Stimulated activated CD4-positive, alpha-beta T cell treated with anti-CD3 and anti-CD28 coated beads, Interleukin-1b, Interleukin-23, amount 100 ng/mL, for 48 hours (primary cell): ENCODE results near the gene WARS2.

Experiments
- DNase-seq: peaks from one replicate; pipeline ENCODE4 v3.0.0-alpha.2; 2020

Gene WARS2

GRCh38 chr1:118995312-118996016 lies 145.0 kb downstream of the WARS2 start:
- no peak for DNase-seq

- no peak for DNase-seq
Observed at GRCh38 chr1:118993700-118994026, 146.8 kb downstream of the WARS2 start.

- no peak for DNase-seq
Observed at GRCh38 chr1:118992868-118993699, 147.4 kb downstream of the WARS2 start.

GRCh38 chr1:118992237-118992825 lies 148.1 kb downstream of the WARS2 start:
- no peak for DNase-seq

GRCh38 chr1:118991448-118991847 lies 149.0 kb downstream of the WARS2 start:
- DNase-seq: no peak

- no peak for DNase-seq
Observed at GRCh38 chr1:118990513-118991152, 149.8 kb downstream of the WARS2 start.

- DNase-seq: no peak
Observed at GRCh38 chr1:118989878-118990378, 150.5 kb downstream of the WARS2 start.

GRCh38 chr1:118989006-118989815 lies 151.2 kb downstream of the WARS2 start:
- DNase-seq: no peak

GRCh38 chr1:118988186-118989005 lies 152.1 kb downstream of the WARS2 start, which contains the start of gene TBX15:
TSS of gene TBX15 (minus strand) at chr1:118988343. CDS start at chr1:118987795, 548 bp downstream.
- no peak for DNase-seq

- no peak for DNase-seq
Observed at GRCh38 chr1:118987468-118988185, 152.8 kb downstream of the WARS2 start.

- no peak for DNase-seq
Observed at GRCh38 chr1:118986555-118987467, 153.6 kb downstream of the WARS2 start.

GRCh38 chr1:118985640-118986554 lies 154.6 kb downstream of the WARS2 start:
- DNase-seq: no peak

GRCh38 chr1:118984722-118985639 lies 155.5 kb downstream of the WARS2 start:
- no peak for DNase-seq

- no peak for DNase-seq
Observed at GRCh38 chr1:118984086-118984721, 156.2 kb downstream of the WARS2 start.

GRCh38 chr1:118983558-118984041 lies 156.9 kb downstream of the WARS2 start:
- DNase-seq: no peak

- no peak for DNase-seq
Observed at GRCh38 chr1:118982821-118983557, 157.5 kb downstream of the WARS2 start.
